GM19452 (cell line): ENCODE data around the gene DLX6.

Experiments used
- ATAC-seq: cut with Tn5 transposase; IDR thresholded peaks from one replicate; pipeline ENCODE4 v1.9.1; 2021; ENCODE audit not compliant: unreplicated experiment

DLX6 gene

GRCh38 chr7:97009753-97010732 is 4.7 kb downstream of the DLX6 start:
- no peak for ATAC-seq

DNA sequence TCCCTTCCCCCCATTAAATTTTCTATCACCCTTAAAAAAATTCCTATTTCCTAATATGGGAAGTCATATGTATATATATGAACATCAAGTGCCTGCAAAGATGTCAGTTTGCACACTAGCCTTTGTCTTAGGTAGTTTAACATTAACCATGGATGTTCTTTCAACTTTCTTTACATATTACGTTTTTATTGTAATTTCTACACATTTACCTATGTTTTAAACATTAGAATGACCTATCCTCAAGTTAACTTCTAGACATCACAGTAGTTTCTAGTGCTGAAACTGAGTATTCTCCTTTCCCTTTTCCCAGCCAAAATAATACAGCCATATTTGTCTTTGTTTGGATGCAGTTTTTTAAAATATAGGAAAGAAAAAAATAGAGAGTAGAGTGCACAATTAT is 5.8 kb downstream of the DLX6 start:
- ATAC-seq, result no peak

DNA sequence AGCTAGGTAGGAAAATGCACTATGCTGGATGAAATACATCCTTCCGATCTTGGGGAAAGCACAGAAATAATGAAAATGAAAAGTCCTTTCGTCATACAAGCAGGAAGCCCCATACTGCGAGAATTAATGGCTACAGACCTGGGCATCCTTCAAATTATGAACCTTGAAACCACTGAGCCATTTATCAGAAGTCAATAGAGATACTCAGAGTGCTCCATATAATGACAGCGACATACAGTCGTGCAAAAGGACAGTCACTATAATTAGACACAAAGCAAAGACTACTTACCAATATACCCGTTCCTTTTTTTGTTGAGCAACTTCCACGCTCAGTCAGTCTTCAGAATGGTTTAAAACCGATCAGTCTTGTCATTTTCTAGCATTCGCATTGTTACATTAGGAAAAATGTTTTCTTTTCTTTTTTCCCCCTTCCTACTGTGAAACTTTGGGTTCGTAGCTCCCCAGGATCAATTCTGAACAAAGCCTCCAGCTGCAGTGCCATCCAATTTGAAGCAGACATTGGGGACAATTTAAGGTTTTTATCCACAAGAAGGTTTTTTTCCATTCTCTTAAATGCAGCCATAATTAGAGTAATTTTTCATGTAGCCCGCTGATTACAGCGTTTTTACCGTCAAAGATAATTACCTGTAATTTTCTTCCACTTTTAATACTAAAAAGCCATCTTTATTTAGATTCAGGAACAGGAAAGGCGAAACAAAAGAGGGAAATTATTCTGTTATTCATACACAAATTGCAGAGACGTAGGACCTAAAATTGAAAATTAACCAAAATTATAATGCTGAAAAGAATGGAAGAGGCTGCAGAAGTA is 6.4 kb downstream of the DLX6 start:
- ATAC-seq, result no peak

DNA sequence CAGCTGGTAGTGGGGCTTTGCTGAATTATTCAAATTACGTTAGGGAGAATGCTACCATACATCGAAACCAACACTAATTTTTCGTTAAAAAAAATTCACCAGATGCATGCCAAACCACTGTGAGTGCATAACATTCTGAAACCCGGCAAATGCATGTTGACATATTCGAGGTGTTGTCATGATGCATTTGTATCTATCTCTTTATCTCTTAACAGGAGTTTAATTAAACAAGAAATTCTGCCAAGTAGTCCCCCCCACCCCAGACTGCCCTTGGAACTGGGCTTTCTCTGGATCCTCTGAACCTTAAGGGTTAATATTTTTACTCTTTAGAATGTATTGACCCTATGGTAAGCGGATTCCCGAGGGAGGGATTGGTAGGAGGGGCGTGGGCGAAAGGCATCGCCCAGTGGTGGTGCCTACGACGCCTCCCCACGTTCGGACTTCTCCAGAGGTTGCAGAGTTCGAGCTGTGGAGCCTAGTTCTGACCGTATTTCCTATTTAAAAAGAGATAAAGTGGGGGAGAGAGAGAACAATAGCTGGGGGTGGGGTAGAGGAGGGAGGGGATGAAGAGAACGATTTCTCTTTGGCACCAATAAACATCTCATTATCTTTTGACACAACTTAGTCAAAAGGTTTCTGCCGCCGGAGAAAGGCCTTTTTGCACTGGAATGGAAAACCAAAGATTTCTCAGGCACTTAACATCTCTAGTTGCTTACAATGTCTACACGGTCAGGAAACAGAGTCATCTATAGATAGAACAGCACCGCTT is 7.2 kb downstream of the DLX6 start:
- ATAC-seq, result no peak

DNA sequence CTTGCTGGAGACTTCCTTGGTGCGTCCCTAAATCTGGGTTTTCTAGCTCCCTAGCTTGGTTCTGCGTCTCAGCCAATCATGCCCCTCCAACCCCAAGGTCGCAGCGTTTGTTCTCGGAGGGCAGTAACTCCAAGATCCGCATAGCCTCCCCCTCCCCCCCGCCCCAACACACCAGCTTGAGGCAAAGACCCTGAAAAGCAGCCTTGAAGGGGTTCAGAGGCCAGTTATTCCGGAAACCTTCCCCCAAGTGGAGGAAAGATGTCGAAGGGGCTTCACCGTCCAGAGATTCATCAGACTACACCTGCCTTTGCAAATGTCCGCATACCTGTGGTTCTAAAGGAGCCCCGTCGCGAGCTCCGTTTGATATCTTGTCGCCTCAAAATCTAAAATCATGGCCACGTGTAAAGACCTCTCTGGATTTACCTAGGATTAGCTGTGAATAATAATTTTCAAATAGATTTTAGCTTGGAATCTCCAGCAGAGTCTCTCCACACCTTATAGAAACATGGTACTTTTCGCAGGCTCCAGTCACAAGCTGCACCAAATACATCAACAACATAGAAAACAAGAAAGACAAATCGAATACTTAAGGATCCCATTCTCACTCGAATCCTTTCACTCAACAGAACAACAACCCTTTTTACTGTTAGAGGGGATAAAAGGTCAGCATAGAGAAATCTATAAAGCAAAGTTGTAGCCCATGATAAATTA is 7.9 kb downstream of the DLX6 start:
- no peak for ATAC-seq

- no peak for ATAC-seq
These were observed 8.4 kb downstream of the DLX6 start for GRCh38 chr7:97013845-97014134.

DNA sequence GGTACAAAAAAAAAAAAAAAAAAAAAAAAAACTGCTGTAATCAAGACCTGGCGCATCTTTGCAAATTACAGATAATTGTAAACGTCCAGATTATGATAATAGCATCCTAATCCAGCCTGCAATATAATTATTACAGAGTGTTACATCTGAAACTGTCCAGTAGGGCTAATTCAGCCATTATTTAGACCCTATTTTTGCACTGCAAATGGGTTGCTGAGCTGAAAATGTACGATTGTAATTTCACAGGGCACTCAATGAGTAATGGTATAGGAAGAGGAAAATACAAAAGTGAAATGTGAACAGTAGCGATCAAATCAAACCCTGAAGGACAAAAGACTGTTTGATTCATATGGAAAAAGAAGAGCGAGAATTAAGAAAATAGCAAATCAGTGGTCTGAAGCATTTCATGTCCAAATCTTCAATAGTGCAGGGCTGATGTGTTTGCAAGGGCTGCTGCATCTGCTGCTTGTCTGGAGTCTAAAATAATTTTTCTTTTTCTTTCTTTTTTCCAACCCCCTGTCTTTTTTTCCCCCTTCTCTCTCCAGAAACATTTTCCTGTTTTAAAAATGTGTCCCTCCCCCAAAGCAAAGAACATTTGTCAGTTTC is 8.9 kb downstream of the DLX6 start:
- ATAC-seq, result no peak

GRCh38 chr7:97015279-97015678 is 9.9 kb downstream of the DLX6 start:
- no peak for ATAC-seq

- ATAC-seq, result no peak
These were observed 10.5 kb downstream of the DLX6 start for GRCh38 chr7:97015756-97016380.

- no peak for ATAC-seq
These were observed 11.2 kb downstream of the DLX6 start for GRCh38 chr7:97016381-97017191.

DNA sequence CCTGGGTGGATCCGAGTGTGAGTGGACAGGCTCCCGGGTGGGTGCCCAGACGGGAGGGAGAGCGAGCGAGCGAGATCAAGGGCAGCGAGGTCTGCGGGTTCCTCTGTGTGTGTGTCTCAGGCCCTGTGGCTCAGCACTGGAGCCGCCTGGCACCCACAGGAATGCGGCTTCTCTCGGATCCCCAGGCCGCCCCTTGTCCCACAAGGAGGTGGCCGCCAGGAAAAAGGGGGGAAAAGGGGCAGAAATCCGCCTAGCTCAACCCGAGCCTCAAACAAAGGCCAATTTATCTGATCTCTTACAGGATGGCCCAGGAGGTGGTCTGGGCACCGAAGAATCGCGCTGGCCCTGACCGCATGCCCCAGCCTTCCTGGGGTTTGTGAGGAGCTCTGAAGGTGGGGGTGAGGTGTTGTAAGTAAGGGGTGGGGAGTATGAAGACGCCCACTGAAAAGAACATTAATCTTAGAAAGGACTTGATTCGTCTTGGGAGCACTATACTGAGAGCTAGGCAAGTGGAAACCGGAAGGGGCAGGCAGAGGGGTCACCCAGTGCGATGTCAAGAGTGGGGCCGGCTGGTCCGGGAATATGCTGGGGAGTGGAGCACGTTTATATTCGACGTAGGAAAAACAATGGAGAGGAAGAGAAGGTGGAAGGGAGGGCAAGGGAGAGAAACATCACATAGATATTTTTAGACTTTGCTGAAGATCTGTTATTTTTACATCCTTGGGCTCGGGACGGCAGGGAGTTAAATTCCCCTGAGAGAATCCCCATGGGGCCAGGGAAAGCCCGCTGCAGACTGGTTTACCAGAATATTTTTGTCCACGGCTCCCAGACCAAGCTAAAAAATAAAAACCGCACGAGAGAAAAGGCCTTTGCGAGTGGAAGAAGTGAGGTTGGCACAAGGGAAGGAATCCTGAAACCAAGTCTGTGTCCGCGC is 12.1 kb downstream of the DLX6 start:
- ATAC-seq, result no peak

DNA sequence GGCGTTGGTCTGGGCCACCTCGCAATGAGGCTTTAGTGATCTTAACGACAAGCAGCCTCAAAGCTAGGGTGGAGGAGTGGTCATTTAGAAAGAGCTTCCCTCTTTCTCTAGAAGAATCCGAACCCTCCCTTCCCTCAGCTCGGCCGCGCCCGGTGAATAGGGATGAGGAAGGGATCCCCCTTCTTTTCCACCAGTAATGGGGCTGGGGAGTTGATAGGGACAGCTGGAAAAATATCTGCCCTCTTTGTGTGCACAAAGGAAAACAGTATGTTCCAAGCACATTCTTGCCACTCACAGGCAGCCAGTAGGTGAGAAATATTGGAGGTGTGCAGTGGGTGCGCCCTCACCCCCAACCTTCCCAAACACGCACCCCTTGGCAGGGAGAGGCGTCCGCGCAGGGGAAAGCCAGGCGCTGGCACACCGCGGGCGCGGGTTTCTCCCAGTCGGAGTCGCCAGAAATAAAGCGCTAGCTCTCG is 12.8 kb downstream of the DLX6 start:
- no peak for ATAC-seq

DNA sequence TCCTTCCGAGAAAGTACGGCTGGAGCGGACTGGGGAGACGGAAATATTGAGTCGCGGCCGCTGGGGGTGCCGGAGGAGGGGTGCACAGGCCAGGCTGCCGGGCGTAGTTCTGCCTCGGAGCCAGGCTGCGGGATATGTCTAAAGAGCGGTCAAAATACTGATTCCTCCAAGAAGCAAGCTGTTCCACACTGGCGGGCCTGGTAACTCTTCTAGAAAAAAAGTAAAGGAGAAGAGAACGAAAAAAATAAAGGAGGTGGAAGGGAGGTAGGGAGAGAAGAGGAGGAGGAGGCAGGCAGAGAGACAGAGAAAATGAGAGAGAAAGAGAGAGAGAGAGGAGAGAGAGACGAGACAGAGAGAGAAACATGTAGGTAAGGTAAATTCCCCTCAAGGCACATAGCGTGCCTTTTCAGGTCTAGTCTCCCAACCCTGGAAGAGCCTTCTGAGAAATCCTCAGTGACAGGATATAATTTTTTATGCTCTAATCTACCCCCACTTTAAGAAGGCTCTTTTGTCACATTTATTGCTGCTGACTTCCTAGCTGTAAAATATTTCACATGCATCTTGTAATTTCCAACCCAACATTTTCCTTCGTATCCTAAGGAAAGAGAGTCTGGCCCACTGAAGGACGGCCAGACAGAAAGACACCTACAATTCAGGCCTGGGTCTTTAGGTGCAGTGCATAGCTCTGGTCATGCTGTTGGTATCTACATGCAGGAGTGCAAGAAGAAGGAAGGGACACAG is 13.6 kb downstream of the DLX6 start:
- ATAC-seq, result no peak

DNA sequence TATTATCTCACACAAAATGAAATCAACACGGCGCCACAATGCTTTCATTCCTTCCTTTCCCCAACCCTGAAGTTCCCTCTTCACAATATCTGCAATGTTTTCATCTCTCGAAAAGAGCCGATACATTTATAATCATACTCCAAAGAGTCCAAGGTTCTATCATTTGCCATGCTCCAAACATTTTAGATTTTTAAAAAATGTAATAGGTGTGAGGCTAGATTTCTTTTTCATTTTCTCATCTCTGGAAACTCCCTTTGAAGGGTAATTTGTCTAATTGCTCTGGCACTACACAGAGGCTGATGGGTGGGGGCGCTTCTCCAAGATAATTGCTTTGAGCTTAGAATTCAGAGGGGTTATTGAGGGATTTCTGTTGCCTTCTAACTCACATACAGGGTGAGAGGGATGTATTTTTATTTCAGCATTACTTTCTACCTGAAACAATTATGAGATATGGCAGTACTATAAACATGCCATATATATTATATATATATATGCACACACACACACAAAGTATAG is 14.4 kb downstream of the DLX6 start:
- ATAC-seq, result no peak

GRCh38 chr7:97020601-97020995 is 15.2 kb downstream of the DLX6 start:
- ATAC-seq, result no peak

DNA sequence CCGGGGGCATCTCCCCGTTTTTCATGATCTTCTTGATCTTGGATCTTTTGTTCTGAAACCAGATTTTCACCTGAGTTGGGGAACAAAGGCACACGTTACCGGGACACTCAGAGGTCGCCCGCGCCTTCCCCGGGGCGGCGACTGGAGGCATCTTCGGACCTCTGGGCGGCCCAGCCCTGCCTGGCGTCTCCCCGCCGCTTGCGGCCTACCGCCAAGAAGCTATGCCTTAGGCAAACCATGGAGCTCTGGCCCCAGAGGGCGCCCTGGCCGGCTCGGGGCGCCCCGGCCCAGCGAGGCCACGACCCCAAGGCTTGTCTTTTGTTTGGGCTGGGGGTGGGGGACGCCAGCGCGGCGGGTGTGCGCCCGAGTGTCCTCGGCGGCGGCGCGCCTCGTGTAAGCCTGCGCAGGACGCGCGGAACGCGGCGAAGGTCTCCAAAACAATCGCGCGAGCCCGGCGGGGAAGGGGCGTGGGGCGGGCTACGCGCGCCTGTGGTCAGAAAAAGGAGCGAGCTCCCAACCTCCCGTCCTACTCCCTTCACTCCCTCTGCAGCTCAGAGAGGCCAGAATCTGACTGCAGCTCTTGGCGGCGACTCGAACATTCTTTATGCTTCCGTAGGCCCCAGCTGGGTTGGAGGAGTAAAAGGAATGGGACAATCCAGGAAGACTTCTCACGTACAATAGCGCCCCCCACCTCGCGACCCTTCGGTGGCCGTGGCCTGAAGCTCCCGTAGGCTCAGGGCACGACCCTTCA is 15.8 kb downstream of the DLX6 start:
- ATAC-seq, result no peak
